ENCODE data around the gene FADS1. TPM values are rescaled to one million over a fixed set of nuclear protein-coding genes. Genes with fewer than 3 reads are reported as not detected.

Gene FADS1
- total and polyA plus RNA-seq, 2 of the 13 experiments (the other 11 are each of a cell fraction or from before 2014, with no cell fraction given), result 91.8 to 108 TPM

DNA sequence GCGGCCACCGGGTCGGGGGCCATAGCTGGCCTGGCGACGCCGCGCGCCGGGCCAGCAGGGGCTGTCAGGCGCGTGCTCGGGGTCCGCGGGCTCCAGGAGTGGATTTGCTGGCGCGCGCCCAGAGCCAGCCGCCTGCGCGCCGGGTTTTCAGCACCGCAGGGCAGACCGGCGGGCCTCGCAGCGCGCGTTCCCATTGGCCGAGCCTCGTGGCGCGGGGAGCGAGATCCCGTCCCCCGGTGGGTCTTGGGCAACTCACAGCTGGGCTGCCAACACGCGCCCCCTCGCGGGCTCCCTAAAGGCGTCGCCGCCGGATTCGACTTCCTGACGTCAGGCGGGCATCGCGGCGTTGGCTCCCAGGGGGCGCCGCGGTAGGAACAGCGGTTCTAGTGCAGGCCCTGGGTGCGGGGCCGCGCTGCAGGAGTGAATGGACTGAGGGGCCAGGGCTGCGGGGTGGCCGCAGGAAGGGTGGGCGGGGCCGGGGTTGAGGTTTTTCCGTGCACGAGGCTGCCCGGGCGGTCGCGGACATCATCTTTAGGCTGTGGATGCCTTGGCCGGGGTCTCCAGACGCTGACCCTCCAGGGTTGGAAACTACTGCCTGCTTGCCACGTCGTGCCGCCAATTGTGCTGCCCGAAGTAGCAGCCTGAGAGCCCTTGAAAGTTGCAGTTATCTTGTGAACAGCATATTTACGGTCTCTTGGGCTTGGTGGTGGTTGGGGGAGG is at the start of gene FADS1 (continued):
- TF ChIP-seq ZNF256 (CRISPR knock-in tag; conservative IDR thresholded peaks at IDR 0.05) (peak; percentile 51; the same call in 1 of the 2 replicates), ARNT (IDR thresholded peaks at IDR 0.05) (no peak), ZNF563 (CRISPR knock-in tag; IDR thresholded peaks at IDR 0.05) (peak; percentile 78), ZNF24 (IDR thresholded peaks at IDR 0.05) (0 out of 2 replicates have a peak, but pooled peaks have one; percentile 12), NR1H2 (CRISPR knock-in tag; IDR thresholded peaks at IDR 0.05; ENCODE audit: borderline replicate concordance, low read depth) (no peak), WIZ (CRISPR knock-in tag; IDR thresholded peaks at IDR 0.05) (0 out of 2 replicates have a peak, but pooled peaks have one; percentile 58), ZNF660 (CRISPR knock-in tag; IDR thresholded peaks at IDR 0.05; ENCODE audit: borderline replicate concordance, low read depth) (no peak; the same call in 1 of the 2 replicates), GTF2F1 (IDR thresholded peaks at IDR 0.05; ENCODE audit: low read length) (no peak), HNRNPUL1 (IDR thresholded peaks at IDR 0.05; ENCODE audit: low read depth, low read length) (0 out of 2 replicates have a peak, but pooled peaks have one; percentile 71), ZNF761 (CRISPR knock-in tag; conservative IDR thresholded peaks at IDR 0.05) (peak; percentile 98), ZKSCAN1 (IDR thresholded peaks at IDR 0.05; ENCODE audit: low read length) (0 out of 2 replicates have a peak, but pooled peaks have one; percentile 17), ZNF20 (CRISPR knock-in tag; IDR thresholded peaks at IDR 0.05) (no peak), SAP130 (CRISPR knock-in tag; IDR thresholded peaks at IDR 0.05; ENCODE audit: low read depth) (peak; percentile 89), ZNF709 (CRISPR knock-in tag; IDR thresholded peaks at IDR 0.05) (peak; percentile 91), ELF1 (CRISPR knock-in tag; IDR thresholded peaks at IDR 0.05) (peak; percentile 75), CBX5 (CRISPR knock-in tag; IDR thresholded peaks at IDR 0.05; ENCODE audit: borderline replicate concordance) (peak; percentile 79; the same call in 1 of the 2 replicates), ZNF263 (CRISPR knock-in tag; IDR thresholded peaks at IDR 0.05) (peak; percentile 51; the same call in 1 of the 2 replicates), TERF1 (CRISPR knock-in tag; IDR thresholded peaks at IDR 0.05) (no peak), HNRNPH1 (optimal IDR thresholded peaks at IDR 0.05; ENCODE audit: low read depth, low read length) (no peak), ZNF678 (CRISPR knock-in tag; IDR thresholded peaks at IDR 0.05) (peak; percentile 72; the same call in 1 of the 2 replicates), HCFC1 (IDR thresholded peaks at IDR 0.05; ENCODE audit: low read depth, low read length) (no peak), SIX4 (CRISPR knock-in tag; IDR thresholded peaks at IDR 0.05) (peak; percentile 38; the same call in 1 of the 2 replicates), DDIT3 (CRISPR knock-in tag; IDR thresholded peaks at IDR 0.05) (no peak), E2F2 (CRISPR knock-in tag; IDR thresholded peaks at IDR 0.05; ENCODE audit: borderline replicate concordance) (0 out of 2 replicates have a peak, but pooled peaks have one; percentile 68)
- TF ChIP-seq, protein P1, sequence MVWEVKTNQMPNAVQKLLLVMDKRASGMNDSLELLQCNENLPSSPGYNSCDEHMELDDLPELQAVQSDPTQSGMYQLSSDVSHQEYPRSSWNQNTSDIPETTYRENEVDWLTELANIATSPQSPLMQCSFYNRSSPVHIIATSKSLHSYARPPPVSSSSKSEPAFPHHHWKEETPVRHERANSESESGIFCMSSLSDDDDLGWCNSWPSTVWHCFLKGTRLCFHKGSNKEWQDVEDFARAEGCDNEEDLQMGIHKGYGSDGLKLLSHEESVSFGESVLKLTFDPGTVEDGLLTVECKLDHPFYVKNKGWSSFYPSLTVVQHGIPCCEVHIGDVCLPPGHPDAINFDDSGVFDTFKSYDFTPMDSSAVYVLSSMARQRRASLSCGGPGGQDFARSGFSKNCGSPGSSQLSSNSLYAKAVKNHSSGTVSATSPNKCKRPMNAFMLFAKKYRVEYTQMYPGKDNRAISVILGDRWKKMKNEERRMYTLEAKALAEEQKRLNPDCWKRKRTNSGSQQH (CRISPR knock-in tag; IDR thresholded peaks at IDR 0.05; ENCODE audit: low read depth), result peak; percentile 79; the same call in 1 of the 2 replicates

Data from HepG2 (cell line).